HG03460 (cell line): Measurements from ENCODE around the gene RIPPLY2.
"Not testable (repeated sequence)": the region's sequence is repeated elsewhere in the genome, so short reads cannot be mapped to it uniquely, and the experiment has no call there.

ENCODE experiments used
- ATAC-seq: cut with Tn5 transposase; IDR thresholded peaks from one replicate; pipeline ENCODE4 v1.9.1; 2021; ENCODE audit not compliant: unreplicated experiment

RIPPLY2 gene, protein sequence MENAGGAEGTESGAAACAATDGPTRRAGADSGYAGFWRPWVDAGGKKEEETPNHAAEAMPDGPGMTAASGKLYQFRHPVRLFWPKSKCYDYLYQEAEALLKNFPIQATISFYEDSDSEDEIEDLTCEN

DNA sequence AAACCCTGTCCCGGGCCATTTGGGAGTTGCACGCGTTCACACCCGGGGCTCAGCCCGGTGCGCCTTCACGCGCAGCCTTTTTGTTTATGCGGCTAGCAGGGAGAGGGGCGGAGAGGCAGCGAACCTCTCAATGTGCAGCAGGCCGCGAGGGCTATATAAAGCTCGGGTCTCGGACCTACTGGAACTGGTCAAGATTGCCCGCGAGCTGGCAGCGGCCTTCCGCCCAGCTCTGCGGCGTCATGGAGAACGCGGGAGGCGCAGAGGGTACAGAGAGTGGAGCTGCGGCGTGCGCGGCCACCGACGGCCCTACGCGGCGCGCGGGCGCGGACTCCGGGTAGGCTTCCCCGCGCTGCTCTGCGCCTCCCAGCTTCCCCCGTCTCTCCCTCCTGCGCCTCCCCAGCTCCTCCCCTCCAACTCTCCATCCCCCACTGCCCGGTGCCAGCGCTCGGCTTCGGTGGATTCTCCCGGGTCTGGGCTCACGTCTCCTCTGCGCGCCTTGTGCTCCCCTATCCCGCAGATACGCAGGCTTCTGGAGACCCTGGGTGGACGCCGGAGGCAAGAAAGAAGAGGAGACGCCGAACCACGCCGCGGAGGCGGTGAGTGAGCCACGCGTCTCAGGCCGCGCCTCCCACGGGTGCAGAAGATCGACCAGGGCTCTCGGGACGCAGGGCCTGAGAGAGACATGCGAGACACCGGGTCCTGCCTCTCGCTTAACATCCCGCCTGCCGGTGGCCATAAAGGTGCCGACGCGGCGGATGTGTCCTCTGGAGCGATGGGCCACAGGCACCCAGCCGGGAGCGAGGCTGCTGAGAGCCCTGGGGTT is at the start of gene RIPPLY2:
TSS of gene RIPPLY2 (plus strand) at position 183 of the 823 bp plus-strand sequence. CDS start at position 240, 57 bp downstream.
- ATAC-seq: peak; percentile 65

DNA sequence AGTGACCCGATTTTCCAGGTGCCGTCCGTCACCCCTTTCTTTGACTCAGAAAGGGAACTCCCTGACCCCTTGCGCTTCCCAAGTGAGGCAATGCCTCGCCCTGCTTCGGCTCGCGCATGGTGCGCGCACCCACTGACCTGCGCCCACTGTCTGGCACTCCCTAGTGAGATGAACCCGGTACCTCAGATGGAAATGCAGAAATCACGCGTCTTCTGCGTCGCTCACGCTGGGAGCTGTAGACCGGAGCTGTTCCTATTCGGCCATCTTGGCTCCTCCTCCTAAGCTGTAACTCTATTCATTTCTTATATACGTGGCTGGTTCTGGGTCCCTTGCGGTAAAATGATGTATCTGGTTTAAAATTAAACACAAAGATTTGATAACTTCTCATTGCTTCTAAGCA is 49.7 kb upstream of the RIPPLY2 start:
- not testable (repeated sequence) for ATAC-seq

DNA sequence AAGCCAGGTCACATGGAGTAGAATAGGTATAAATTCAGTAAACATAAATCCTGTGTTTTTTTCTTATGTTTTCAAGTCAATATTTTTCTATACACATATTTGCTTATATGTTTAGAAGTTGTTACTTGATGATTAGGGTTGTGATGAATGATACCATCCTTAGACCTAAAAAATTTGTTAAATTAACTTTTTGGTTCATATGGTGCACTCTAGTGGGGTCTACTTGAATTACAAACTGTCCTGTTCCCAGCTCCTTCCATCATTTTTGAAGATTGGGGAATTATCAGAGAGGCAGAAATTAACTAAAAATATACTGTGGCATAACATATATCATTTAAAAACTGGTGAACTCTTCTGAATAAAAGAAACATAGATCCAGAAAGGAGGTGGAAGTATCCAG is 48.3 kb upstream of the RIPPLY2 start:
- ATAC-seq: no peak

DNA sequence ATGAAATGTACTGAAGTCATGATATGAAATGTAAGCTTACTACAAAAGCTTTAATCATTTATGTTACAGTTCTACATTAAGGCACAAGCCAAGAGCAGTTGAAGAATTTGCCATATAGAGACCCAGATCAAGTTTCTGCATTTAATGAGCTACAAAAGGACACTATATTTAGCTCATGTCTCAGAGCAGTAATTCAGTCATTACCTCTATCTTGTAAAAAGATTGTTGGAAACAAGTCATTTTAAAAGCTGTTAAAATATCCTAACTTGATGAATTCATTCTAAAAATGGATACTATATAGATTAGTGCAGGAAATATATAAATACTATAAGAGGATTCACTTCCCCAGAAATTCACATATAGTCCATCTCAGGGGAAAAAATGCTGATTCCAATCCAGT is 45.2 kb upstream of the RIPPLY2 start:
- ATAC-seq: no peak

DNA sequence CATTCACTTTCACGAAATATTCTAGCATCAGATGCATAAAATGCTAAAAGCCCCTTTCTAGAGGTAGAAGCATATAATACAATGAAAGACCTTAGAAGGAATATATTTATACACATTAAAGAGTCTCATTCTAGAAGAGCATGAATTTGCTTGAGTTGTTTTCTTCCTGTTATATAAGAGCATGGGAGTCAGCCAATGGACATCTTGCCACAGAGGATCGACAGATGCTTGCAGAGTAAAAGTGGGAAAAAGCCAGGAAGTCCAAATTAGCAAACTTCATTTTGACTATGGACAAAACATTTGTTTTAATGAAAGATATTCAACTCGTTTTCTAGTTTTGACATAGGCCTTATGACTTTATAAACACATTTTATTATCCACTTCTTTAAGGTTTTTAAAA is 44.2 kb upstream of the RIPPLY2 start:
- no peak for ATAC-seq

DNA sequence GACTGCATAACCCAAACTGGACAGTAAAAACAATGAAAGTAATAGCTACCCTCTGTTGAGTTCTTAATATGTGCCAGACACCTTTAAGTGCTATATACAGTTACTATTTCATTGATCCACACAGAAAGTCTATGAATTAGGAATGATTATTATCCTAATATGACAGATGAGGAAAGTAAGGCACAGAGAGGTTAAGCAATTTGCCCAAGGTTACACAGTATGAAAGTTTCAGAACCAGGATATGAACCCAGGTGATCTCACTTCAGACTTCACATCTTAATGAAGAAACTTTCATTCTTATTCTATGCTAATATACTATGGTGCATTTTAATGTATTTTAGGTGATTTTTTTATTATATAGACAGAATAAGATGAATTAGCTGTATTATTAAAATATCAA is 40.6 kb upstream of the RIPPLY2 start:
- no peak for ATAC-seq

DNA sequence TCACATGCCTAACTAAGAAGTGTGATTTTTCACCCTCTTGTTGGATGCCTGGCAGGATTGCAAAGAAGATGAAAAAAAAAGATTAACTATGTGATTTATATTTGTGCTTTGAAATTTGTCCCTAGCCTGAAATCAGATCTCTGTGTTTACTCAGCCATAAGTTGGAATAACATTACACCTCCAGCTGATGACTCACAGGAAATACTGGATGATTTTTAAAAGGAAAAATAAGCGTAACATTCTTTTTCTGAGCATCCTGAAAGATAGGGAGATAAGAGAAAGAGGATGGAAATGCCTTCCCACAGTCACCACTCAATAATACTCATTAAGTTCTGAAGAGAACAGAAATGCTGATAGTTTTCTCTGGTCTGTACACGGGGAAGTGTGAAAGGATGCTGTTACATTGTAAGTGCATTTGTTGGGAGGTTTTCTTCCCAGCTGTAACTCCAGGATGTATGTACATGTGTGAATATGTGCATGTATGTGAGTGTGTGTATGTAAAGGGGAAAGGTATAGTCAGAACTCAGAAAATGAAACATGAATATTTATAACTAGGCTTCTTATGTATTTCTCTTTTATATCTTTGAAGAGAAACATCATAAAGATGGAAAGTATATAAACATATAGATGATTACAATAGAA is 37.4 kb upstream of the RIPPLY2 start:
- no peak for ATAC-seq

DNA sequence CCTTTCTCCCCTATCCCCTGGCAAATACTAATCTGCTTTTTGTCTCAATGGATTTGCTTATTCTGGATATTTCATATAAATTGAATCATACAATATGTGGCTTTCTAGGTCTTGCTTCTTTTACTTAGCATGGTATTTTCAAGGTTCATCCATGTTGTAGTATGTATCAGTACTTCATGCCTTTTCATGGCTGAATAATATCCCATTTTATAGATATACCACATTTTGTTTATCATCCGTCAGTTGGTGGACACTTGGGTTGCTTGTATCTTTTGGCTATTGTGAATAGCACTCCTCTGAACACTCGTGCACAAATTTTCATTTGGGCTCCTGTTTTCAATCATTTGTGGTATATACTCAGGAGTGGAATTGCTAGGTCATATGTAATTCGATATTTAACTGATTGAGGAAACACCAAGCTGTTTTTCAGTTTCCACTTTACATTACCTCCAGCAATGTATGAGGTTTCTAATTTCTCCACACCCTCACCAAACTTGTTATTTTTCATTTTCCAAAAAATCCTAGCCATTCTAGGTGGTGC is 30.5 kb upstream of the RIPPLY2 start:
- ATAC-seq: no peak

DNA sequence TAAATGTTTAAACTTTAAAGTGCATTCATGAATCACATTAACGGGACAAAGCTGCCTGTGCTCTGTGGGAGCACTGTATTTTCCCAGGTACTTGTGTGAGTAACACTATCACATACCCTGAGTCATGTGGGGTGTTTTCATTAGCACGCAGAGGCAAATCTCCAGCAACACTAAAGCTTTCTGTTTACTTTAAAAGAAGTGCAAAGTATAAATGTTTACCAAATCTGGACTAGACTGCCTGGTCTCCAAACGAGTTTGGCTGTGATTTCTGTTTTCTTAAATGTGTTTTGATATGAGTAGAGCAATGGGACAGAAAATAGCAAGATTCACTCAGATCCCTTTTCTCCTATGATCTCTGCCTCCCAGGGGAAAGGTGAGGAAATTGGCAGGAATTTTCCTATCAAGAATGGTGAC is 28.8 kb upstream of the RIPPLY2 start:
- no peak for ATAC-seq

DNA sequence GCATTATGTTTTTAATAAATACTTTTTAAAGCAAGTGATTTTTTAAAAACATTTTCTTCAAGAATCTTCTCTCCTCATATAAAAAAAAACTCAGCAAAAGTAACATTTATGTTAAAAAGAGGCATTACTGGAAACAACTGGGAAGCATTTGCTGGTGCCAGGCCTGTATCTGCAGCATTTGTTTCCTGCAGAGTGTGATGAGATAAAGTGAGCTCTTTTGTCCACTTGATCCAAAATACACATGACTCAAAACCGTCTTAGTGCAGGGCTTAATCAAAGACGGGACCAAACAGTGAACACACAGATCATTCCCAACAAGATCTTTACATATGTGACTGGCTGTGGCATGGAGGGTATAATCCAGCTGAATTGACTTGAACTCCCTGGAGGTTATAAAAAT is 28.3 kb upstream of the RIPPLY2 start:
- ATAC-seq: no peak

DNA sequence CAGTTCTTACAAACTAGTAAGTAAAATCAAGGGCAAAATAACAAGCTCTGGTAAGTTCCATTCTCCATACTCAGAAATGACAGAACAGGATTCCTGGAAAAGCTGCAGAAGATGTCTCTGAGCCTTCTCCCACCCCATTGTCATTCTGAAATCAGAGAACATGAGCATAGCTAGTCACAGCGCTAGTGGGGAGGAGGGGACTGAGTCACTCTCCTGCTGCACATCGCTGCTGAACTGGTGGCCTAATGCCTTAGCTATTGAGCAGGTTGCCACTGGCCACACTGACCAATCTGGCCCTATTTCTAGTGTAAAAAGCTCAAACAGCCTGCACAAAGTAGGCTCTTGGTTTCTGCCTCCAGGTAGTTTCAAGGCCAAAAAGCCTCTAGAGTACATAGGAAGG is 26.1 kb upstream of the RIPPLY2 start:
- no peak for ATAC-seq

DNA sequence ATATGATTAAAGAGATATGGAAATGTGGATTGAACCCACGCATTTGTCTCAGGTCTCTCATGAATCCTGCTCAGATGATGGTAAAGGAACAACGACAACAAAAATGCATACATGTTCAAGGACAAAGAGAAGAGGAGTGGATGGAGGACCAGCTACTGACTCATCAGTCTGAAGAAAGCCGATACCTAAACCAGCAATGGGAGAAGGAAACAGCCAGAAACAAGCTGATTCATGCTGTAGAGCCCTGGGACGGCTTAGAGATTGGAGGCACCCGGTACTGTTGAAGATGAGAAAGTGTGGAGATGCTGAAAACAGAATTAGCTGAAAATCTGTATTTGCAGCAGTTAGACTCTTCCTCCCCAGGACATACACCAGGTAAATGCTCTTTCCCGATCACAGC is 14.4 kb upstream of the RIPPLY2 start:
- ATAC-seq: no peak

DNA sequence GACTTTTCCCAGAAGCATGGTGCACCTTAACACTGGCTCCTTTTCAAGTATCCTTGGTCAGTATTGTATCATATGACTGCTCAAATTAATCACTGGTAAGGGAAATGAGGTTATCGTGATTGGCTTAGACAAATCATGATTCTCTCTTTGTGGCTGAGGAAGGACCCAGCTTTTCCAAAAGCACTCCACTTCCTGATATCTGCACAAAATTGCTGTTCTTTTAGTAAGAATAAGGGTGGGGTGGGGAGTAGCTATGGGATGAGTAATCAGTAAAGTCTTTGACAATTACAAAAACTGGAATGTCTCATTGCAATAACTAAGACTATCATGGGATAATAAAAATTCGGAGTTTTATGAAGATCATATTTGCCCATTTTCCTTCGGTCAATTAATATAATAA is 9.0 kb upstream of the RIPPLY2 start:
- no peak for ATAC-seq

DNA sequence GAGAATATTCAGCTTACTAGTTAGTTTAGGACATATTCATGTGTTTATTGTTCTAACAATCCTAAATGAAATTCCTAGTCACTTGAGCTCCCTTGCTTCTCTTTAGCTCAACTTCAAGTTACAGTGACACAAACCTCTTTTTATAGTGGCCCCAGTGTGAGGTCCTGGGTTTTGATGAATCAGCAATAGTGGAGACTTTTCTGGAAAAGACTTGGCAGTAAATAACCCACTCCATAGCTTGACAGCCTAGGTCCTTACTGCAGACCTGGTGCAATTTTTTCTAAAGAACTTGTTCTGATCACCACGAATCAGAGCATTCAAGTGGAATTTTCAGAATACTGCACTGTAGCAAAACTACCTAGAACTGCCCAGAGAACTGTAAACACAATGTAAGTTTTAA is 6.9 kb upstream of the RIPPLY2 start:
- no peak for ATAC-seq

DNA sequence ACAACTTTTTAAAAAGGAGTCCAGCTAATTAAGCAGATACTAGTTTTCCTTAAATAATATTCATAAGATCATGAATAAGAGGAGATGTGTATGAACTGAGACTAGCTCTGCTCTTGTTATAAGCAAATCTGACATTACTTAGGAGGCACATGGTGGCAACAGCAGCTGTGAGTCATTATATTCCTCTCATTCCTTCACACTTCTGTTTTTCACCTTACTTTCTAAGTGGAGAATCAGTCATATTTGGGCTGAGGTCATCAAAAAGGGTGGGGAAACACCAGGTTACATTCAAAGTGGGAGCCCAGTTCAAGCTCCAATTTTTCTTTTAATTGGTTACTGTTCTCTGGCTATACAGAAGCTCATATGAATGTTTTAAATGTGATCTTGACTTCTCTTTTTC is 6.0 kb upstream of the RIPPLY2 start:
- ATAC-seq: peak; percentile 77

DNA sequence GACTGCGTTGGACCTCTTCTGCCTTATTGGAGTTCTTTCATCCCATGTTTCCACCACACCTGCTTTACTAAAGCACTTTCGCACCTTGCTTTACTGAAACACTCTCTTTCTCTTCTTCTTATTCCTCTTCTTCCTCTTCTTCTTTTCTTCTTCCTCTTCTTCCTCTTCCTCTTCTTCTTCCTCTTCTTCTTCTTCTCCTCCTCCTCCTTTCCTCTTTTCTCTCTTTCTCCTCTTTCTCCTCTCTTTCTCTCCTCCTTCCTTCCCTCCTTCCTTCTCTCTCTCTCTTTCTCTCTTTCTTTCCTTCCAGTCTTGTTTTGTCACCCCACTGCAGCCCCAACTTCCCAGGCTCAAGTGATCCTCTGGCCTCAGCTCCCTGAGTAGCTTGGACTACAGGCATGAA is 4.0 kb upstream of the RIPPLY2 start:
- no peak for ATAC-seq

DNA sequence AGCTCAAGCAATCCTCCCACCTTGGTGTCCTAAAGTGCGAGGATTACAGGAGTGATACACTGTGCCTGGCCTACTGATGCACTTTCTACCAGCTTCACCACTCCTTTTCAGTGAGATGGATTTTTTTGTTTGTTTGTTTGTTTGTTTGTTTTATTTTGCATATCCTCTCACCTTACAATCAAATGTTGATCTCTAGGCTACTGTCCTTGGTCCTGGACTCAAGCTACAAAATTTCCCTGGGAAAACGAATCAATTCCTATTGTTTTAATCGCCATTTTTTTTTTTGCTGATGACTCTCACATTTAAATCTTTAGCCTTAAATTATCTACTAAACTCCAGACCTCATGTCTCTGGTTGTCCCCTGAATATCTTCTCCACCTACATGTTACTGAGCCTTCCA is 3.5 kb upstream of the RIPPLY2 start:
- no peak for ATAC-seq

DNA sequence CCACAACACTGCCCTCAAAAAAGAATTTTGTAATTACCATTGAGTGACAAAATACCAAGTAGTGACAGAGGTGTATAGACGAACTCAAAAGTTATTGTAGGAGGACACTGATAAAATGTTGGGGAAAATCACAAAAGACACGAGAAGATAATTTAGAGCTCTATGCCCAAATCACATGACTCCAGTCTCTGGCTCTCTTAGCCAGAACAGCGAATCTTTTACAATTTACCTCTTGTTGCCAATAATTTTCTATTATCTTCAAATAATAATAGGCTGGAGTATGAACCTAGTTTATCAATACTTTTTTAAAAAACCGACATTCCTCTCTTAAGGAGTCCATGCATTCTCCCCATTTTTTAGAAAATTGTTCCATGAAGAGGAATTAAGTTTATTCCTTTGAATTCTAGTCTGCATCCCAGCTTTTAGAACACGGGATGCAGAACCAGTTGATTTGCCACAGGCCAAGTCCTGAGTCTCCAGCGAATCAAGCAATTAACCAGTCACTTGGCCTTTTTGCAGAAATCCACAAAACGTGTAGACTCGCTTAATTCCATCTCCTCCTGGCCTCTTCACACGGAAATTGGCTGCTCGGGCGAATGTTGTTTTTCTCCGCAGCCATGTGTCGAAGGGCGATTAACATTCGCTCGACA is 507 bp upstream of the RIPPLY2 start:
- ATAC-seq: no peak

DNA sequence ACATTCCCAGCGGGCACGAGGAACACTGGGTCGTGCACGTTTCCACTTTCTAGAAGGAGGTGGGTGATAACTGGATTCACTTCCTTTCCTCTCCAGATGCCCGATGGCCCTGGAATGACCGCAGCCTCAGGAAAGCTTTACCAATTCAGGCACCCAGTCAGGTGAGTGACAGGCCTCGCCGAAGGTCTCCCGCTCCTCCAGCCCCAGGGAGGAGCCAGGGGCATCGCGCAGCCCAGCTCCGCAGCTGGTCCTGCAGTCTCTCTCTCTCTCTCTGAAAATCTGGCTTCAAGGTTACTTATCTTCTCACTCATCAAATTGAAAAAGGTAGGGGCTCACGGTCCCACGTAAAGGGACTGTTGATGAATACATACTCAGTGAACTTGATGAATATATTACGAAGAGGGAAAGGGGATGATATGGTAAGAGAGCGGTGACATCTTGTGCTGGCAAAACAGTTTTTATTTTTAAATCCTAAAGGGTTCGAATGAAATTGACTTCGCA is 891 bp downstream of the RIPPLY2 start:
- ATAC-seq: no peak

DNA sequence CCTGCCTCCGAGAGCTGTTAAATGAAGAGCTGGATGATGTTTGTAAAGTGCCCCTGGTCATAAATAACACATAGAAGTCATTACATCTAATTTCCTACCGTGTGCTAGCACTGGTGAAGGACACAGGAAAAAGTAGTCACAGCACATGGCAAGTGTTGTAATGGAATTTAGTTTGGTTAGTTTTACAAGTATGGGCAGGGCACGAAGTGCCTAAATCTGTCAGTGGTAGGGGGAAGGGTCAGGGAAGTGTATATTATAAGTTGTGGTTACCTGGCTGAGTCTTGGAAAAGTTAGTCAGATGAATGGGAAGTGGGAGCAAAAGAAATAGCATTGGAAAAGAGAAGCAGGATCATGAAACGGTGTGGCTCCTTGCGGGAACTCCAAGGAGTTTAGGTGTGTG is 1.6 kb downstream of the RIPPLY2 start:
- no peak for ATAC-seq
